Measurements from ENCODE around the gene TCERG1L. TPM values are rescaled to one million over a fixed set of nuclear protein-coding genes. Genes with fewer than 3 reads are reported as not detected.
"Not testable (repeated sequence)": the region's sequence is repeated elsewhere in the genome, so short reads cannot be mapped to it uniquely, and the experiment has no call there.

The TCERG1L gene
- total RNA-seq, 2 experiments from 2014 or later: not detected

- Mint-ChIP-seq H3K36me3 (ENCODE audit: low read depth) (peaks cover 2% of the 10 kb centered on the region), H3K9me3 (peaks cover 4% of the 10 kb centered on the region), H3K27me3 (no peaks in the 10 kb centered on the region), H3K4me1 (no peaks in the 10 kb centered on the region), H3K27ac (no peak overlapping the region), H3K4me3 (no peak overlapping the region)
- POLR2A ChIA-PET: no interaction called here
- DNase-seq: no peak
- CTCF ChIA-PET: no interaction called here
Observed at GRCh38 chr10:131179361-131179760, 132.2 kb downstream of the TCERG1L start.

DNA sequence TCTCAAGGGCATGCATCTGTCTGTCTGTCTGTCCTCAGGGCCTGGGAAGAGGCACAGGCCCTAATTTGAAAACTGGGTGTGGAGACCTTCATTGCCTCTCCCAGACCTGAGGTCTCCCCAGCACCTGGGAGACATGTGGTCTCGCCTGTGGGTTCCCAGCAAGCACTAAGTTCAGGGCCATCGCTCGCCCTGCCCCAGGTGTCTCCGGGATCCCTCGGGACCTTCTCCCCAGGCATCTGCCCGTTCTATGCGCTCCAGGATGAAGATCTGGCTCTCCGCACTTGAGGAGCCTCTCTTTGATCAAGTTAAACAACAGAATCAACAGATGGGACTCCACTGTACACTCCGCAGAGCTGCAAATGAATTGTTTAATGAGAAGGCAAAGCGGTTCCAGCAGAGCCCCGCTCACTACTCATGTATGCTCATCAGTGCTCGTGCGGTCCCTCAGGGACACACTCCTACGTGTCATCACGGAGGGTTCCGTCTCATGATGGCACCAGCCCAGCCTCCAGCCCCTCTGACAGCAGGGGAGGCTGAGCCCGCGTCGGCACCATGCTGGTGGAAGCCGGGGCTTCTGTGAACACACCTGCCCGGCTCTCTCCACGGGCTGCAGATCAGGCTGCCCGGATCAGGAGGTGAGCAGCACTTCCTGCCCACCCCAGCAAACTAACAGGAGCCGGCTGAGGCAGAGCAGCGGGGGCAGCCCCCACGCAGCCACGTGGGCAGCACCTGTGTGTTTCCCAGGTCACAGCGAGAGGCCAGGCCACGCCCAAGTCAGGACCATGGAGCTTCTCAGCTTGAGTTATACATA, 132.8 kb downstream of the TCERG1L start:
- peaks cover 2% of the 10 kb centered on the region for H3K36me3 Mint-ChIP-seq (ENCODE audit: low read depth)
- DNase-seq: no peak
- H3K9me3 Mint-ChIP-seq: peaks cover 4% of the 10 kb centered on the region
- ChIA-PET POLR2A (no interaction called here), CTCF (no interaction called here)
- no peaks in the 10 kb centered on the region for H3K27me3 Mint-ChIP-seq
- H3K4me1 Mint-ChIP-seq: no peaks in the 10 kb centered on the region
- no peak overlapping the region for H3K4me3 Mint-ChIP-seq
- no peak overlapping the region for H3K27ac Mint-ChIP-seq

- Mint-ChIP-seq H3K36me3 (ENCODE audit: low read depth) (peaks cover 2% of the 10 kb centered on the region), H3K9me3 (peaks cover 4% of the 10 kb centered on the region), H3K27ac (no peak overlapping the region), H3K27me3 (no peaks in the 10 kb centered on the region), H3K4me3 (no peak overlapping the region), H3K4me1 (no peaks in the 10 kb centered on the region)
- ChIA-PET CTCF (no interaction called here), POLR2A (no interaction called here)
- no peak for DNase-seq
Observed at GRCh38 chr10:131177431-131178327, 133.8 kb downstream of the TCERG1L start.

DNA sequence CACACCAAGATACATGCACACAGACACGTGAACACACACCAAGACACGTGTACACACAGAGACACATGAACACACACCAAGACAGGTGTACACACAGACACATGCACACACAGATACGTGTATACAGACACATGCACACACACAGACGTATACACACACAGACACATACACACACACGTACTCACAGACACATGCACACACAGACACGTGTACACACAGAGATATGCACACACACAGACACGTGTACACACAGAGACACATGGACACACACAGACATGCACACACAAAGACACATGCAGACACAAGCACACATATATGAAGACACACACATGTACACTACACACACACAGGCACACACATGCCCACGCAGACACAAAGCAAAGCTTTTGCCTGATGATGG, 134.6 kb downstream of the TCERG1L start:
- DNase-seq: no peak
- CTCF ChIA-PET: no interaction called here
- no peaks in the 10 kb centered on the region for H3K27me3 Mint-ChIP-seq
- no peak overlapping the region for H3K4me3 Mint-ChIP-seq
- H3K4me1 Mint-ChIP-seq: no peaks in the 10 kb centered on the region
- H3K36me3 Mint-ChIP-seq (ENCODE audit: low read depth): peaks cover 2% of the 10 kb centered on the region
- no peak overlapping the region for H3K27ac Mint-ChIP-seq
- POLR2A ChIA-PET: no interaction called here
- peaks cover 4% of the 10 kb centered on the region for H3K9me3 Mint-ChIP-seq

- H3K27ac Mint-ChIP-seq; H3K27me3 Mint-ChIP-seq; CTCF ChIA-PET; POLR2A ChIA-PET; H3K9me3 Mint-ChIP-seq; H3K4me3 Mint-ChIP-seq; H3K4me1 Mint-ChIP-seq; H3K36me3 Mint-ChIP-seq (ENCODE audit: low read depth); DNase-seq: not testable (repeated sequence)
Observed at GRCh38 chr10:131176324-131176723, 135.2 kb downstream of the TCERG1L start.

DNA sequence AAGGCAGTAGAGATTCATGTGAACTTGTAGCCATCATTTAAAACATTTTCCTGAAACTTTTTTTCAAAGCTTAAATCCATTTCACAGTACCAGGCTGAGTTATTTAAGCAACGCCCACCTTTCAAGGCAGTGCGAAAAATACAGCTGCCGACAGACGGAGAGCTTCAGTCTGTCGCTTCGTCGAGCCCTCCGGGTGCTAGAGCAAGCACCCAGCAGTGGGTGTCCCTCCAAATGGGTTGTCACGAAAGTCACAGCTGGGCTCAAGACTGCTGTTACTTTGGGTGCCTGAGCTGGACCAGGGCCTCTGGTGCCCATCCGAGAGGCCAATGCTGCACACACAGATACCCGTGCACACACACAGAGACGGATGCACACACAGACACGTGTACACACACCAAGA, 135.6 kb downstream of the TCERG1L start:
- Mint-ChIP-seq H3K9me3 (peaks cover 4% of the 10 kb centered on the region), H3K4me3 (no peak overlapping the region), H3K27me3 (no peaks in the 10 kb centered on the region), H3K27ac (no peak overlapping the region), H3K36me3 (ENCODE audit: low read depth) (peaks cover 2% of the 10 kb centered on the region), H3K4me1 (no peaks in the 10 kb centered on the region)
- no peak for DNase-seq
- ChIA-PET POLR2A (no interaction called here), CTCF (no interaction called here)

DNA sequence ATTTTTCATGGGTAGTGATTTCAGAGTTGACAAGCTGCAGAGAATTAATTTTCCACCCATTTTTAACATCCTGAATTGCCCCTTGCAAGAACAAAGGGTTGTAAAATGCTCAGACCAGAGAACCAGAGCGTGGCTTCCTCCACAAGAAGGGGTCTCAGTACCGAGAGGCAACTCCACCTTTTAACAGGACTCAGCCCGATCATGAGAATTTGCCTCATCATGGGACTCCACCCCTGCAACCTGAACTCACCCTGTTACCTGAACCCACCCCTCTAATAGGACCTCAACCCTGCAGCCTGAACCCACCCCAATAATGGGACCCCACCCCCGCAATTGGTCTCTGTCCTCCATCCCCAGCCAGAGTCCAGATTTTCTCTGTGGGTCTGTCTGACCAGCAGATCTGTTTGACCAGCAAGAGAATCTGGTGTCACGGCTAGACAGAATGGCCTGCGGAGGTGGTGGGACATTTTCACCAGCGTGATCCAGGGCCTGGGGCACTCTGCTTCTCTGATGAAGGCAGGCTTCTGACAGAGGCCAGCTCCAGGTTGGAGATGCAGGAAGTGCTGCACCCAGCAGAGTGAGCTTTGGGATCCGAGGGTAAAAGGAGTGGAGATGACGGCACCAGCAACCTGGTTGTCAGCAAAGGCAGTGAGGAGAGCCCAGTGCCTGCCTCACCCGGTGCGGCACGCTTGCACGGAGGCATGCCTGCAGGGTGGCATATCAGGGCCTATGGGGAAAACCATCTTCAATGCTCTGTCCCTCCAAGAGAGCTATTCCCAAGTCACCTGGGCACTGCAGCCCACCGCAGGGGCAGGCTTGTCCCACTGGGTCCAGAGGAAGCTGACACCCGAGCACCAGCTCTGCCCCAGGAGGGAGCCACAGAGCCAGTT, 136.6 kb downstream of the TCERG1L start:
- no peaks in the 10 kb centered on the region for H3K4me1 Mint-ChIP-seq
- peaks cover 4% of the 10 kb centered on the region for H3K9me3 Mint-ChIP-seq
- H3K4me3 Mint-ChIP-seq: no peak overlapping the region
- no peak for DNase-seq
- H3K27ac Mint-ChIP-seq: no peak overlapping the region
- H3K27me3 Mint-ChIP-seq: no peaks in the 10 kb centered on the region
- ChIA-PET POLR2A (no interaction called here), CTCF (no interaction called here)
- H3K36me3 Mint-ChIP-seq (ENCODE audit: low read depth): peaks cover 2% of the 10 kb centered on the region

DNA sequence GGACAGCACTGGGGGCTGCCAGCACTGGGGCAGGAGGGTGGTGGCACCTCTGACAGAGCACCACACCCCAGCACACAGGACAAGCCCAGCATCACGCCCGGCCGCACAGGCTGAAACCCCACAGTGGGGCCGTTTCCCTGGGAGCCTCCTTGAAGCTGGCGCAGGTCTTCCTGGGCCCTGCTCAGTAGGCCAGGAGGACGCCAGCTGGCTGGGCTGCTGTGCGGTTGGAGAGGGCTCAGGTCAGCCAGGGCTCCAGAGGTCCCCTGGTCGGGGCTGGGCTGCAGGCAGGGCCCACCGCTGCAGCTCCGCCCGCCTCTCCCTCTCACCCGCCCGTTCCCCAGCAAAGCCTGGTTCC, 137.3 kb downstream of the TCERG1L start:
- H3K4me1 Mint-ChIP-seq: no peaks in the 10 kb centered on the region
- H3K4me3 Mint-ChIP-seq: no peak overlapping the region
- no peaks in the 10 kb centered on the region for H3K27me3 Mint-ChIP-seq
- ChIA-PET CTCF (no interaction called here), POLR2A (no interaction called here)
- DNase-seq: no peak
- no peak overlapping the region for H3K27ac Mint-ChIP-seq
- H3K9me3 Mint-ChIP-seq: peaks cover 4% of the 10 kb centered on the region
- H3K36me3 Mint-ChIP-seq (ENCODE audit: low read depth): peaks cover 2% of the 10 kb centered on the region

DNA sequence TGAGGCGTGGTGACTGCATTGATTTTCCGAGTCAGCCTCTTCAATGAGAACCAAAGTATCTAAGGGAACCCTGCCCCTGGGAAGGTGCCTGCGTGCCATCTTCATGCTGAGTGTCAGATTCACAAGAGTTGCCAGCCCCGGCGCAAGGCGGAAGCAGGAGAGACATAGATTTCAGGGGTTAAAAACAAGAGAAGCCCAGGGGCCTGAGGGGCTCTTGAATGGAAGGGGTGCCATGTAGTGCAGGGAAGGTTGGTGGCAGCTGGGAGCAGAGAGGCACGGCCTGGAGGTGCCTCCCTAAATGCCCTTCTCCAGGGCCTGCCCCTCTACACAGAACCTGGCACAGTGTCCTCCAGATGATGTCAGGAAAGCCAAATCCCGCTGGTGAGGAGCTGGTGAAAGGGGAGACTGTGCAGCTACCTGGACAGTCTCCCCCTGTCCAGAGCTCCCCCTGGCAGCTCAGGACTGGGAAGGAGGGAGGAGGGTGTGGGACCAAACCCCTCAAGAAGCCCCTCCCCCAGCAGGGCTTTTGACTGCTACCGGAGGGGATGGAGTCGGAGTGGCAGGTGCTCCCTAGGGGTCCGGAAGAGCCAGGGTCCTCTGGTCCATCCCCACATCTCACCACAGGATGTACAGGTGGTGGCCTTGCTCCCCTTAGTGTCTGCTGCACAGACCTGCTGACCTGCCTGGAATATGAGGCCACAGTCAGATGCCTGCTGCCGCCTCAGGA, 137.9 kb downstream of the TCERG1L start:
- no peaks in the 10 kb centered on the region for H3K27me3 Mint-ChIP-seq
- ChIA-PET POLR2A (no interaction called here), CTCF (no interaction called here)
- H3K4me1 Mint-ChIP-seq: no peaks in the 10 kb centered on the region
- H3K4me3 Mint-ChIP-seq: no peak overlapping the region
- no peak for DNase-seq
- peaks cover 2% of the 10 kb centered on the region for H3K36me3 Mint-ChIP-seq (ENCODE audit: low read depth)
- H3K27ac Mint-ChIP-seq: no peak overlapping the region
- peaks cover 4% of the 10 kb centered on the region for H3K9me3 Mint-ChIP-seq

DNA sequence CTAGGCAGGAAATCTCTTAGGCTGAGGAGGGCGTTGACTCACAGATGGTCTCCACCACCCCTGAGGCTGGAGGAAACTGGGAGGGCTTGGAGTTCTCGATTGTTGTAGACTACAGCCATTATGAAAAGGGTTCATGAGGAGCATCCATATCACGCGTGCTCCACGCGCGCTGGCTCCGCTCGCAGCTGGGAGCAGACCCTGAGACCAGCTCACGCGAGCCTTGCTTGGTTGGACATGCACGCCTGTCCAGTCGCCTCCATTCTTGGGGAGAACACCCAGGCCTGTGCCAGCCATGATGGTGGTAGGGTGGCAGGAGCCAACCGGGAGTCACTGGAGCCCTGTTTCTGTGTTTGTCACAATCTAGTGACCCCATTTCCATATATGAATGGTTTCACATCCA, 139.1 kb downstream of the TCERG1L start:
- POLR2A ChIA-PET: no interaction called here
- Mint-ChIP-seq H3K36me3 (ENCODE audit: low read depth) (peaks cover 2% of the 10 kb centered on the region), H3K4me3 (no peak overlapping the region), H3K9me3 (peaks cover 4% of the 10 kb centered on the region), H3K4me1 (no peaks in the 10 kb centered on the region), H3K27ac (no peak overlapping the region), H3K27me3 (no peaks in the 10 kb centered on the region)
- CTCF ChIA-PET: no interaction called here
- no peak for DNase-seq

DNA sequence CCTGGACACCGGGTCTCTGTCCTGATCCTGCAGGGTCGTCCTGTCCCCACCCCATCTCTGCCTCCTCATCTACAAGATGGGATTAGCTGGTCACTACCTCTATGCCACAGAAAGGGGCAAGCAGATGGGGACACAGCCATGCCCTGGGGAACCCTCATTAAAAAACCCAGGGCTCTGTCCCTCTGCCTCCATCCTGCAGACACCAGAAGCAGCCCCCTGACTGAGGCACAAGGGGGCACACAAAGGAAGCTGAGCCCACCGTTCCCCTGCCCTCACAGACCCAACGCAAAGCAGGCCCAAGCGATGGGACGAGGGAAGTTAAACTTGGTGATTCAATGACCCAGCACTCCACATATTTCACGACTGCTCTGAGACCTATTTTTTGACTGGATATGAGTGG, 142.4 kb downstream of the TCERG1L start:
- Mint-ChIP-seq H3K27me3 (no peaks in the 10 kb centered on the region), H3K27ac (no peak overlapping the region), H3K4me1 (no peaks in the 10 kb centered on the region), H3K4me3 (no peak overlapping the region), H3K36me3 (ENCODE audit: low read depth) (no peaks in the 10 kb centered on the region), H3K9me3 (no peaks in the 10 kb centered on the region)
- ChIA-PET POLR2A (no interaction called here), CTCF (no interaction called here)
- DNase-seq: no peak

DNA sequence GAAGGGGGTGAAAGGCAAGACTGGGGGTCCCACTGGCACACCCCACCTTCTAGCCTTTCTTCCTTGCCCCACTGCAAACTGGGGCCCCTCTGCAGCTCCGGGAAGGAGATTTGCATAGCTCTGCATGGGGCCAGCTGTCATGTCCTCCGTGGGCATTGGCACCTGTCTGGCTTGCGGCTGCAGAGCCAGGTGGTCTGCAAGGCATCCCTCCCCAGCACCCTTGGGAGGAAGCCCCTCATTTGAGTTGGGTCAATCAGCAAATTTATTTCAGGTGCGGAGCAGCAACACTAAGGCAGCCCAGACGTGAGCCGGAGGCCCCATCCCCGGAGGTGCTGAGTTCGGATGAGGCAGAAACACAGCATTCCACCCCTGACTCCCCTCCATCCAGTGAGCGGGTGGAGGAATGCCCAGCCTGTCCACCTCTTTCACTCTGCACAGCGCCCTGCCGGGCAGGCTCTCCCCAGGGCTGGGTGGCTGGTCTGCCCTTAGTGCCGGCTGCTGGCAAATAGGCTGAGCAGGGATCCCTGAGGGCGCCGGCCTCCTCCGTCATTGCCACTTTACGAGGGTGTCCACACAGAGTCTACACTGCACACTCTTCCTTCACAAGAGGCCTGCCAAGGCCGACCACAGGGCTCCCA, 143.2 kb downstream of the TCERG1L start:
- no peak overlapping the region for H3K27ac Mint-ChIP-seq
- peaks cover under 1% of the 10 kb centered on the region for H3K4me1 Mint-ChIP-seq
- ChIA-PET POLR2A (no interaction called here), CTCF (no interaction called here)
- H3K9me3 Mint-ChIP-seq: no peaks in the 10 kb centered on the region
- no peaks in the 10 kb centered on the region for H3K27me3 Mint-ChIP-seq
- no peaks in the 10 kb centered on the region for H3K36me3 Mint-ChIP-seq (ENCODE audit: low read depth)
- H3K4me3 Mint-ChIP-seq: no peak overlapping the region
- DNase-seq: no peak

Measured in activated CD4-positive, alpha-beta T cell treated with anti-CD3 and anti-CD28 coated beads, Interleukin-2, amount 10 ng/mL, durations not matched to agents 7 days and 5 days (primary cell).